Naive thymus-derived CD8-positive, alpha-beta T cell (primary cell): ENCODE data around the gene KLHL29. TPM values are rescaled to one million over a fixed set of nuclear protein-coding genes. Genes with fewer than 3 reads are reported as not detected.

Source experiments
- ATAC-seq, 2 donors: fragments of 150-1000 bp; cut with Tn5 transposase in 1 of 2; sonication (Bioruptor Pico), chemical (Tn5 transposase) in 1 of 2; 1 replicate in 1 of 2; 2 replicates in 1 of 2; pipeline ENCODE4 v1.10.0; 2021; ENCODE audit warnings: mild to moderate bottlenecking in 2 of 2, moderate library complexity in 2 of 2
- POLR2A ChIA-PET: fragments of 350-600 bp; sonication (Branson Sonifier 250); formaldehyde crosslinking; loops from one replicate; lab custom pipeline; 2021; ENCODE audit warnings: antibody characterized with exemption; lab: Charles Lee
- DNase-seq, 10 donors: peaks; one replicate each; pipeline versions ENCODE4 v3.0.0 to v3.0.0-alpha.2; 2020 to 2022
- H3K27ac Mint-ChIP-seq, 10 donors: one replicate each; pipeline ENCODE4 v1.8.0; 2020 to 2022; ENCODE audit warnings: mild to moderate bottlenecking in 10 of 10, mixed read lengths in 10 of 10, moderate library complexity in 4 of 10, inconsistent platforms in 1 of 10
- H3K27me3 Mint-ChIP-seq, 5 donors: one replicate each; pipeline ENCODE4 v1.8.0; 2021 to 2022; ENCODE audit warnings: mixed read lengths in 5 of 5
- H3K36me3 Mint-ChIP-seq, 3 donors: one replicate each; pipeline ENCODE4 v1.8.0; 2020 to 2022; ENCODE audit warnings: mixed read lengths in 3 of 3, mild to moderate bottlenecking in 2 of 3, inconsistent platforms in 1 of 3
- H3K4me1 Mint-ChIP-seq, 4 donors: one replicate each; pipeline ENCODE4 v1.8.0; 2021 to 2022; ENCODE audit warnings: mixed read lengths in 4 of 4
- H3K4me3 Mint-ChIP-seq, 10 donors: one replicate each; pipeline ENCODE4 v1.8.0; 2020 to 2022; ENCODE audit warnings: mild to moderate bottlenecking in 10 of 10, mixed read lengths in 10 of 10, moderate library complexity in 6 of 10, inconsistent platforms in 1 of 10
- H3K9me3 Mint-ChIP-seq, 9 donors: one replicate each; pipeline ENCODE4 v1.8.0; 2020 to 2022; ENCODE audit warnings: mixed read lengths in 9 of 9, mild to moderate bottlenecking in 3 of 9, inconsistent platforms in 1 of 9, moderate library complexity in 1 of 9
- polyA plus RNA-seq, 3 donors: library from polyadenylated mRNA; unstranded; fragments of 300-500 nt; fragmentation: Illumina TruSeq; gene quantifications; one replicate each; pipeline ENCODE4 v1.2.3, GENCODE V29; 2021
- total RNA-seq, 8 experiments: library from RNA in 2 of 8; stranded (reverse) in 2 of 8; gene quantifications; one replicate each; pipeline ENCODE4 v1.2.3 and lab custom pipeline; 2021 to 2026

Gene KLHL29
- total and polyA plus RNA-seq, 5 experiments from 2014 or later, result 0.02 to 1.7 (median 0.14) TPM

DNA sequence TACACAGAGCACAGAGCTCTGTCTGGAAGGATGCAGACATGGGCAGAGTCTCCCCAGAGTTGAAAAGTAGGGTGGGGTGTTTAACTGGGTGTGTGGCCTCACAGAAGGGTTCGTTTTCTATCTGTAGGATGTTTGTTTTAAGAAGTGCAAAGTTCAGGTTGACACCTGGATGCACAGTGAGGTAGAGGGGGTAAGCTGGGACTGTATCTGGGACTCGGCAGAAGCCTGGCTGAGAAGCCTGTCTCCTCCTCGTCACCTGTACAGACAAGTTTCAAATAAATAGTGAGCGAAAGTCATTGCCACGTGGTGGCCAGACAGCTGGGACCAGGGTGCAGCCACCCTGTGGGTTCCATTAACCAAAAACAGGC lies 145.9 kb downstream of the KLHL29 start:
- DNase-seq (no peak), ATAC-seq (no peak)
- Mint-ChIP-seq H3K4me3 (peak overlapping the region in 4 of 10 donors; percentile 11 to 61 (median 40)), H3K27me3 (no peaks in the 10 kb centered on the region), H3K9me3 (no peaks in the 10 kb centered on the region), H3K4me1 (peaks cover 30 to 63% (median 51%) of the 10 kb centered on the region in 4 donors), H3K36me3 (no peaks in the 10 kb centered on the region), H3K27ac (peak overlapping the region in 8 of 10 donors; percentile 15 to 99 (median 70))
- POLR2A ChIA-PET, result no interaction called here

DNA sequence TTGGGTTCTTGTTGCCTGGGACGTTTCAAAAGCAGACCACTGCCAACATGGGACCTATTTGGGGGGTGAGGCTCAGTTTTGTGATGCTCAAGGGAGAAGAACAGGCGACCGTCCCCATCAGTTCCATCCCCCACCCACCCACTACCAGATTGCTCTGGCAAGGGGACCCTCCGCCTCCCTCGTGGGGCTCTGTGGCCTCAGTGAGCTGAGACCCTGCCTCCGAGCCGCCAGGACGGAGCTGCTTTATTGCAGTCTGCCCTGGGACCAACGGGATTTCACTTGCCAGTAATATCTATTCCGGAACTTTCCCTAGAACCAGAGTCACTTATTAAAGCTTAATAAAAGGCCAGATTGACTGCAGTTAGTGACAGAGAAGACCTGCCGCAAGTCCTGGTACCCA lies 146.3 kb downstream of the KLHL29 start:
- no peaks in the 10 kb centered on the region for H3K27me3 Mint-ChIP-seq
- ATAC-seq, result no peak
- no peaks in the 10 kb centered on the region for H3K36me3 Mint-ChIP-seq
- POLR2A ChIA-PET, result no interaction called here
- no peak for DNase-seq
- H3K9me3 Mint-ChIP-seq, result no peaks in the 10 kb centered on the region
- peak overlapping the region in 4 of 10 donors; percentile 11 to 99 (median 90) for H3K4me3 Mint-ChIP-seq
- peak overlapping the region; percentile 15 to 99 (median 98) for H3K27ac Mint-ChIP-seq
- H3K4me1 Mint-ChIP-seq, result peaks cover 26 to 63% (median 50%) of the 10 kb centered on the region in 4 donors

DNA sequence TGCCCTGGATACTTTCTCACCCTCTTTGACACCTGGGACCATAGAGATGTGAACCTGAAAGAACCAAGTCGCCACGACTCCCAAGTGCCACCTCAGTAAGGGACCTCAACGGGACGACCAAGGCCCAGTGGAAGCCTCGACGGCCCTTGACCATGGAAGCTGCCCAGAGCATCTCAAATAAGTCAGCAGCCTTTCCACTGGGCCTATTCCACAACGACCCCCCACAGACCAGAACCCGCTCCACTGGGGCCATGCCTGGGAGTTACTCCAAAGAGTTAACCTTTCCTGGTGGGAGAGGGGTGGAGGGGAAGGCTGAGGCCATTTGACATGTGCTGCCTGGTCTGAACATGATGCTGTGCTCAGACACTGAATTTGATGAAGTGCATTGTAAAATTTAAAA lies 146.9 kb downstream of the KLHL29 start:
- POLR2A ChIA-PET, result interaction anchor here (0.6 to 1.1 kb wide), 3 partner anchors 22 to 145 kb away, joined by 3 to 4 read pairs (median 3); no protein-coding TSS in a partner anchor
- peak overlapping the region; percentile 76 to 99 (median 98) for H3K27ac Mint-ChIP-seq
- peaks cover 27 to 65% (median 52%) of the 10 kb centered on the region in 4 donors for H3K4me1 Mint-ChIP-seq
- H3K27me3 Mint-ChIP-seq, result no peaks in the 10 kb centered on the region
- H3K36me3 Mint-ChIP-seq, result no peaks in the 10 kb centered on the region
- peak overlapping the region; percentile 89 to 100 (median 91) for H3K4me3 Mint-ChIP-seq
- H3K9me3 Mint-ChIP-seq, result peaks cover 0 to 1% (median 0%) of the 10 kb centered on the region in 9 donors
- DNase-seq, result no peak
- no peak for ATAC-seq

DNA sequence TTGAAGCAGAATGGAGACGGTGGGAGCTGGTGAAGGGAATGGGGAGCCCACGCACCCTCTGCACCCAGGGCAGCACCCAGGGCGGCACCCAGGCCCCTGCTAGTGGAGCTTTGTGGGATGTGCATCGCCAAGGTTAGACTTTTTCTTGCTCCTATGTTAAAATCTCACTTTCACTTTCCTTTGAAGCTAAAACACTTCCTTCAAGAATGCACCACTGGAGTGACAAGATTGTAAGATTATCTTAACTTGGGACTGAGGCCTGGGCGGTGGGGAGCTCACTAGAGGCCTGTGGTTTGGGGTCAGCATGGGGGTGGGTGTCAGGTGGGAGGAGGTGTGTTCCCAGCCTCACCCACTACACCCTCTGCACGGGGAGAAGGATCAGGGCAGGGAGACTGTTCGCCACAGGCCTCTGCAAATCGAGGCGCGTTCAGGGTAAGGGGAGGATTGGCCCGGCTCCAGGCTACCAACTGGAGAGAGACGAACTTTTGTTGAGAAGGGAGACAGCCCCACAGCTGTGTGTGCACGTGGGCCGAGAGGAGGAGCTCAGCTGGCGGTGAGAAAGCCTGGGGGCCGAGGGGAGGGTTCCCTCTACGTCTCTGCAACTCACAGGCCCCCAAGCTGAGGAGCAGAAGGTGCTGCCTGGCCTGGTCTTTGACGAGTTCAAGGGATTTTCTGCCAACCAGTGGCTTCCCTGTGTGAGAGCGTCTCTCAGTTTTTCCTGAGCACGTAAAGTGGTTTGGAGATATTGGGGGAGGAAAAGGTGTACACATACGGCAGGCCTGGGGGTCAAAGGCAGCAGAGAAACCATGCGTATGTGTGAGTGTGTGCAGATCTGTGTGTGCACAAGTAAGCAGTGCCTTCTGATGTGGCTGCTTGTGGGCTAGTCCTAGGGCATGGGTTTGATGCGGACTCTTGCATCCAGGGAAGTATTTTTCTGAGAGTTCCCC lies 147.7 kb downstream of the KLHL29 start:
- ATAC-seq, result peak; percentile 77 to 80

DNA sequence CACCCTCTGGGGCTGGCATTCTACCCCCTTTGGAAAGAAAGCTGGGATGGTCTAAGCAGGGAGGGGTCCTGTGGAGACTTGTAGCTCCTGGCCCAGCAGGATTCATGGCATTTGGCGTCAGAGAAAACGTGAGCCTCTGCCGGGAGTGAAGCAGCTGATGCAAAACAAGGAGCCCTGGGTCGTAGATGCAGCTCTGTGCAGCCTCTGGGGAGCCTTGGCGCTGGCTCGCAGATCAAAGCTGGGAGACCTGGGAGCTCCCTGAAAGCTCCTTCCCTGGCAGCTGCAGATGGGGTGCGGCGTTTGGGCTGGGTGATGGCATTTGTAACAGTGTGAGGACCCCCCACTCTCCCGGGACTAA lies 148.3 kb downstream of the KLHL29 start:
- Mint-ChIP-seq H3K9me3 (peaks cover 0 to 3% (median 0%) of the 10 kb centered on the region in 9 donors), H3K36me3 (no peaks in the 10 kb centered on the region), H3K4me1 (peaks cover 29 to 72% (median 56%) of the 10 kb centered on the region in 4 donors), H3K27me3 (no peaks in the 10 kb centered on the region), H3K4me3 (peak overlapping the region; percentile 89 to 100 (median 91)), H3K27ac (peak overlapping the region; percentile 95 to 99 (median 98))
- DNase-seq, result no peak
- no peak for ATAC-seq
- POLR2A ChIA-PET, result no interaction called here

More for the DNA sequence above, 147.7 kb downstream of the KLHL29 start:
- H3K9me3 Mint-ChIP-seq, result peaks cover 0 to 3% (median 0%) of the 10 kb centered on the region in 9 donors
- POLR2A ChIA-PET, result interaction anchor here (0.6 to 1.1 kb wide), 3 partner anchors 22 to 146 kb away, joined by 3 to 4 read pairs (median 3); no protein-coding TSS in a partner anchor
- no peaks in the 10 kb centered on the region for H3K27me3 Mint-ChIP-seq
- peak overlapping the region; percentile 95 to 99 (median 98) for H3K27ac Mint-ChIP-seq
- H3K36me3 Mint-ChIP-seq, result no peaks in the 10 kb centered on the region
- H3K4me3 Mint-ChIP-seq, result peak overlapping the region; percentile 89 to 100 (median 91)
- H3K4me1 Mint-ChIP-seq, result peaks cover 29 to 72% (median 56%) of the 10 kb centered on the region in 4 donors
- peak; percentile 18 to 74 (median 52) for DNase-seq

DNA sequence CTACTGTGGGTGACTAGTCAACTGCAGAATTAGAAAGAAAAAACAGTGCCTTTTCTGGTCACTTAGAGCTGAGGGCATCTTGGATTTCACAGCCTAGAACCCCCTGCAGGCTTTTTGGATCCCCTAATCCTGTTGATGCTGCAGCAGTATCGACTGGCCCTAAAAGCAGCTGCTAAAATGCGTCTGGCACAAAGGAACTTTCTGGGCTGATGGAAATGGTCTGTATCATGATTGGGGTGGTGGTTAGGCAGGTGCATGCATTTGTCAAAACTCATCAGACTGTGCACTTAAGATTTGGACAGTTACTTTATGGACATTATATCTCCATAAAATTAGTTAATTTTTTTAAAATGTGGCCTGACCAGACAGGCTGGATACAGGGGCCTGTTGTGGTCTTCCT lies 149.8 kb downstream of the KLHL29 start:
- no peaks in the 10 kb centered on the region for H3K27me3 Mint-ChIP-seq

DNA sequence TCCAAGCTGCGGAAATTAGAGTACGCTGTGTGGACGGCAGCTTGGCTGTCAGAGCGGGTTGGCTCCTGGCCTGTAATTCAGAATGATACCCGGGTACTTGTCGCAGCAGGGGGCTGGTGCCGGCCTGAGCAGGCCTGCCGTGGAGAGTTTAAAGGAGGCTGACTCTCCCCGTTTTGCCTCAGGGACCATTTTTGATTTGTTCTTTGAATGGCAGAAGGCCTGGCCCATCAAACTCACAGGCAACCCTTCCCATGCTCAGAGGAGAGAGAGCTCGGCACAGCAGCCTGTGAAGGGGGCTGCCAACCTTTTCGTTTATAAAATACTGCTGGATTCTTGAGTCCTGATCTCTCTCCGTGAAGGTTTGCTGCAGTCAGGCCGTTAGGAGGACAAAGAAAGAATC lies 151.3 kb downstream of the KLHL29 start:
- H3K4me1 Mint-ChIP-seq, result peaks cover 37 to 69% (median 55%) of the 10 kb centered on the region in 4 donors
- POLR2A ChIA-PET, result interaction anchor here (0.7 kb wide), 1 partner anchor 50 kb away, joined by 4 read pairs; no protein-coding TSS in a partner anchor
- peaks cover 0 to 3% (median 0%) of the 10 kb centered on the region in 9 donors for H3K9me3 Mint-ChIP-seq
- ATAC-seq, result no peak
- H3K27ac Mint-ChIP-seq, result peak overlapping the region in 3 of 10 donors; percentile 18 to 53 (median 52)
- H3K4me3 Mint-ChIP-seq, result no peak overlapping the region
- no peaks in the 10 kb centered on the region for H3K27me3 Mint-ChIP-seq
- DNase-seq, result no peak
- peaks cover 0 to 12% (median 0%) of the 10 kb centered on the region in 3 donors for H3K36me3 Mint-ChIP-seq

More for the DNA sequence above, 149.8 kb downstream of the KLHL29 start:
- H3K4me3 Mint-ChIP-seq, result peak overlapping the region in 4 of 10 donors; percentile 4 to 89 (median 38)
- ATAC-seq (no peak), DNase-seq (no peak)
- H3K9me3 Mint-ChIP-seq, result peaks cover 0 to 3% (median 0%) of the 10 kb centered on the region in 9 donors
- POLR2A ChIA-PET, result no interaction called here
- peak overlapping the region in 7 of 10 donors; percentile 6 to 98 (median 72) for H3K27ac Mint-ChIP-seq
- peaks cover 0 to under 1% (median 0%) of the 10 kb centered on the region in 3 donors for H3K36me3 Mint-ChIP-seq
- peaks cover 32 to 72% (median 56%) of the 10 kb centered on the region in 4 donors for H3K4me1 Mint-ChIP-seq

DNA sequence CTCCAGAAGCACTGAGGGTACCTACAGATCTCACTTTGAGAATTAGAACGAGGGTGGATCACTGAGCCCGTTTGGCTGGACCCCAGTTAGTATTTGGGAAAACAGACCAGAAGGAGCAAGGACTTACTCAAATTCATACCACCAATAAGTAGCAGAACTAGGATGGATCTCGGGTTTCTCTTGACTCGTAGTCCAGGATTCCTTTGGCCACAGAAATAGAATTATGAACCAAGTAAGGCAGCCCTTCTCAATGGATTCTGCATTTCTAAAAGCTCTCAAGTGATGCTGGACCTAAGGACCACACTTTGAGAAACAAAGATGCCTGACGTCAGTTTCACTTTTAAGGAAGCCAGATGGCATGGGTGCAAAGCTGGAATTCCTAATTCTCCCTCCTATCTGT lies 153.0 kb downstream of the KLHL29 start:
- no peaks in the 10 kb centered on the region for H3K27me3 Mint-ChIP-seq
- POLR2A ChIA-PET, result no interaction called here
- no peak overlapping the region for H3K27ac Mint-ChIP-seq
- ATAC-seq (no peak), DNase-seq (no peak)
- peaks cover 30 to 53% (median 39%) of the 10 kb centered on the region in 4 donors for H3K4me1 Mint-ChIP-seq
- H3K9me3 Mint-ChIP-seq, result peaks cover 0 to 3% (median 0%) of the 10 kb centered on the region in 9 donors
- no peak overlapping the region for H3K4me3 Mint-ChIP-seq
- H3K36me3 Mint-ChIP-seq, result peaks cover 0 to 26% (median 0%) of the 10 kb centered on the region in 3 donors

DNA sequence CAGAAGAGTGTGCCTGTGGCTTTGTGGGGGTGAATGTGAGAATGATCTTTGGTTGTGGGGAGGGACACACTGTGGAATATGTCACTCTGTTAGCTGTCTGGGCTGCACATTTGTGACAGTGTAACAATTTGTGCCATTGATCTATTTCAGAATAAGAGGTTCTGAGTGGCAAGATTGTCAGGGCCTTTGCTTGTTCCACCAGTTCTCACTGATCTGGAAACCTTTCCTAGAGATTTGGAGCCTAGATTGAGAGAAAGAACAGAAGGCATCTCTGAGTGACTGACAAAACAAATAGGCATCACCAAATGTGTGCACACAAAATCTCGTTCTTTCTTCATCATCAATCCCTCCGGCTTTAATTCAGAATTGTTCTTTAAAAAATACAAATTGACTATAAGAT lies 153.6 kb downstream of the KLHL29 start:
- peaks cover 24 to 48% (median 33%) of the 10 kb centered on the region in 4 donors for H3K4me1 Mint-ChIP-seq
- H3K36me3 Mint-ChIP-seq, result peaks cover 0 to 27% (median 0%) of the 10 kb centered on the region in 3 donors
- POLR2A ChIA-PET, result no interaction called here
- H3K4me3 Mint-ChIP-seq, result no peak overlapping the region
- ATAC-seq (no peak), DNase-seq (no peak)
- H3K27ac Mint-ChIP-seq, result no peak overlapping the region
- H3K27me3 Mint-ChIP-seq, result no peaks in the 10 kb centered on the region
- peaks cover 0 to 3% (median 0%) of the 10 kb centered on the region in 9 donors for H3K9me3 Mint-ChIP-seq

DNA sequence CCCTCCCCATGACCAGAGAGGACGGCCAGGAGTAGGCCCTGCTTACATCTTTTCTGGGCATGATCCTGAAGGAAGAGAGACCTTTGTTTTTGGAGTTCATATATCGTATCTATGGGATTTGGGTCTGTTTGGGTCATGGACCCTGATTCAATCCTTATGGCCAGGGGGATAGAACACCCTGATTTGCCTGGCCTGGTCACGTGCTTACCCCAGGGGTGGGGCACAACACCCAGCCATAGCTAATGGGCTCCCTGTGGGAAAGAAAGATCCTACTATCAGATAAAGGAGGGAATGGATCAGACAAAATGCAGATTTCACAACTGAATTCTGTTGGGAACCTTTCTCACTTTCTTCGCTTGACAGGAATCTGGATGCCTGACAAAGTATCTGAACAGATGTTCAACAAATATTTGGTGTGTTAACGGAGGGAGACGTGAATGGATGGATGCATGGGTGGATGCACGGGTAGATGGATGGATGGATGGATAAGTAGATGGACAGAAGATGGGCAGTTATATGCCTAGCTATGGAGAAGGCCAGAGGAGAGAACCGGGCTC lies 155.9 kb downstream of the KLHL29 start:
- Mint-ChIP-seq H3K4me3 (no peak overlapping the region), H3K27ac (peak overlapping the region in 2 of 10 donors; percentile 5 to 8), H3K36me3 (peaks cover 0 to 27% (median 2%) of the 10 kb centered on the region in 3 donors), H3K9me3 (peaks cover 0 to 3% (median 0%) of the 10 kb centered on the region in 9 donors), H3K4me1 (peaks cover 4 to 37% (median 18%) of the 10 kb centered on the region in 4 donors), H3K27me3 (no peaks in the 10 kb centered on the region)
- POLR2A ChIA-PET, result no interaction called here
- no peak for DNase-seq
- ATAC-seq, result no peak

DNA sequence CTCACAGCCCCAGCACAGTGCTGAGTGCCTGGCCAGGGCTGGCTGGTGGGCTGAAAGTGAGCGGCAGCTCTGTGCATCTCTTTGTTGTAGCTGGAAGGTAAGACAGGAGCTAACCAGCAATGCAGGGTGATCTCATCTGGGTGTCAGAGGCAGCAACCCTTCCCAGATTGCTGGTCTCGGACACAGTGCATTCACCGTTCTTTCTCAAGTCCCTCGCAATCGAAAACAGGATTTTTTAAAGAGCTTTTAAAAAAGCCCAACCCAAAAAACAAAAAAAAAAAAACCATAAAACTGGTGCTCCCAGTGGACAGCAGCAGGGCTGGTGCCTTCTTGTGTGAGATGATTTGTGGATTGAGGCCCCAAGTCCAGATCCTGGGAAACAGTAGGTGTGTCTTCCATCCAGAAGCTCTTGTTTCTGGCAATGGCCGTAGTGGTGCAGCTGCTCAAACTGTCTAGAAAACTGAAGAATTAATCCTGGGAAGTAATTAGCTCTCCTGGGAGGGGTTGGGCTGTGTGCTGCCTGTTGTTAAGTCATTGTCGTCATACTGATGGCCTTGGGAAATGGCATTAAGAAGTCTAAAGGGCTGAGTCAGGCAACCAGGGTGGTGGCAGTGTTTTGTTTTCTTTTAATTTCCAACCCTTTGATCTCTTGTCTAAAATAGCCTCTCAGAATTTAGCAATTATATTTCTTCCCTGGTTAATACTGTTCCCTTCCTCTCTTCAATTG lies 156.7 kb downstream of the KLHL29 start:
- Mint-ChIP-seq H3K4me3 (no peak overlapping the region), H3K36me3 (peaks cover 0 to 29% (median 2%) of the 10 kb centered on the region in 3 donors), H3K27ac (peak overlapping the region in 2 of 10 donors; percentile 1 to 33), H3K27me3 (no peaks in the 10 kb centered on the region), H3K9me3 (peaks cover 0 to 3% (median 0%) of the 10 kb centered on the region in 9 donors), H3K4me1 (peaks cover 0 to 29% (median 17%) of the 10 kb centered on the region in 4 donors)
- ATAC-seq (no peak), DNase-seq (no peak)
- POLR2A ChIA-PET, result no interaction called here
